GM19463 (cell line): ENCODE results near the gene TSPAN4.

Source experiments
- ATAC-seq: cut with Tn5 transposase; IDR thresholded peaks from one replicate; pipeline ENCODE4 v1.9.1; 2021; ENCODE audit warnings: mild to moderate bottlenecking, moderate library complexity; ENCODE audit not compliant: unreplicated experiment

The TSPAN4 gene

DNA sequence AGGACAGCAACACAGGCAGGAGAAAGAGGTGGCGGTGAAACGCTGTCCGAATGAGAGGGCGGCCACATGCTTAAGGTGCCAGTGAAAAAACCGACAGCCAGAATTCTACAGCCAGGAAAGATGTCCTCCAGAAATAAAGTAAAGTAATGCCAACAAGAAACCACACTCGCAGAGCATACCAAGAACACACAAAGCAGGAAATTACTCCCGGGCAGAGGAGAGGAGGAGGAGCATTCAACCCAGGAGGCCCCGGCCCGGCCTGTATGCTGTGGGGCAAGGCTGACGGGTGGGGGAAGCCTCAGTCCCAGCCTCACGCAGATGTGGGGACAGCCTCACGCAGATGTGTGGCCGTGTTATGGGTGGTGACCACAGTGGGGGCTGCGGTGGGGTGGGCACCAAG, 39.9 kb downstream of the TSPAN4 start:
- no peak for ATAC-seq

- no peak for ATAC-seq
Observed at GRCh38 chr11:883527-883926, 40.9 kb downstream of the TSPAN4 start.

DNA sequence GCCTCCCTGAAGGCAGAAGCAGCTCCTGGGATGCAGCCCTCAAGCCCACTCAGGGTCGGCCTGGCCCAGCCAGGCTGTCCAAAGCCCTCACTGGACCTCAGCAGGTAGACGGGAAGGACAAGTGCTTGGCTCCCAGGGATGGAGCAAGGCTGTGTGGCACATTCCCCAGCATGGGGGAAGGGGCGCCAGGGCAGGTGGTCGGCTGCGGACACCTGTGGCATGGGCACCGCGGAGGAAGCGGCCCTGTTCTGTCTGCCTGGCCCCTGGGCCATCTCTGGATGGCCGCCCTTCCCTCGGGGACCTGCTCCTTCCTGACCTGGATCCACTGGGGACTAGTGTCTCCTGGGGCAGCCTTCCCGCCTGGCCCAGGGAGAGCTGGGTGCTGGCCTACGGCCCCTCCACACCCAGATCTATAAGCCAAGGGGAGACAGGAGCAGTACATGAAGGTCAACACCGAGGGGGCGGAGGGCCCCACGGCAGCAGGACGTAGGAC, 42.0 kb downstream of the TSPAN4 start:
- no peak for ATAC-seq

DNA sequence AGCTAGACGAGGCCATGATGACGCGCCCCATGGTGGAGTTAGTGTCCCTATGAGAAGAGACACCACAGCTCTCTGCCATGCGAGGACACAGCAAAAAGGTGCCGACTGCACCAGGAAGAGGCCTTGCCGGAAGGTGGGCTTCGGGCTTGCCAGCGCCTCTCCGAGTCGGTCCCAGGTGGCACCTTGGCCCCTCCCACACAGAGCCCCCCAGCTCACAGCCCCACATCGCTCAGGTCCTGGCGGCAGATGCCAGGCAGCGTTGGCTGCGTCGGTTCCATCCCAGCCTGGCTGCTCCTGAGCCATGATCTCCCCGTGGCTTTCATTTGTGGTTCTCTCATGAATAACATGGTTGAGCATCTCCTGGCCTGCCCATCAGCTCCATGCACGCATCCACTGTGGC, 43.9 kb downstream of the TSPAN4 start:
- ATAC-seq: no peak

DNA sequence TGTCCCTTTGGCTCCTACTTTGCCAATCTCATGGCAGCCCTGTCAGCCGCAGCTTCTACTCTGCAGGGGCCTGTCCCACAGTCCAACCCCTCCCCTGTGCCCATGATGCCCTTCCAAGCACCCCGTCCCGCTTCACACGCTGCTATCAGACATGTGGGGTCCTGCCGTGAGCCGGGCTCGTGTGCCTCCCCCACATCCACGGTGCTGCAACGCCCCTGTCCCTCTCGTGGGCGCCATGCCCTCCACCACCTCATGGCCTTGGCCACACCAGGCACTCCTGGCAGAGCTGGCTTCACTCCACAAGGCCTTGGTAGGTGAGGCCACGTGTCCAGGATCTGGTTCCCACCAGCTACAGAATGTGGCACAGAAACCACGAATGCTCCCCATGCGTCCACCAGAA, 44.9 kb downstream of the TSPAN4 start:
- ATAC-seq: no peak

- no peak for ATAC-seq
Observed at GRCh38 chr11:888310-889212, 45.9 kb downstream of the TSPAN4 start.

DNA sequence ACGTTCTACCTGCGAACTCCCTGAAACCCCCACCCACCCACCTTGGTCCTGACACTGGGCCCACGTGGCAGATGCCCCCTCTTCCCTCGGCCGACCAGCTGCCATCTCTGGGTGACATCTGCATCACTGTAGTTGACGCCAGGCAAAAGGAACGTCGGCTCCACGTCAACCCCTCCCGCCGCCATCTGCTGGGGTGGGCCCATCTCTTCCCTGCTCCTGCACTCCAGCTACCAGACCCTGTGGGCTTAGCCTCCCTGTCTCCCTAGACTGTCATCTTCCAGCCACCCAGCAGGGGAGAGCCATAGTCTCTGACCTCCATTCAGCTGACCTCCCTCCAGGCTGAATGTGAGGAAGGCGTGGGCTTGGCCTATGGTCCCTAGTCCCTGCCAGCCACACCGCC, 46.6 kb downstream of the TSPAN4 start:
- no peak for ATAC-seq

DNA sequence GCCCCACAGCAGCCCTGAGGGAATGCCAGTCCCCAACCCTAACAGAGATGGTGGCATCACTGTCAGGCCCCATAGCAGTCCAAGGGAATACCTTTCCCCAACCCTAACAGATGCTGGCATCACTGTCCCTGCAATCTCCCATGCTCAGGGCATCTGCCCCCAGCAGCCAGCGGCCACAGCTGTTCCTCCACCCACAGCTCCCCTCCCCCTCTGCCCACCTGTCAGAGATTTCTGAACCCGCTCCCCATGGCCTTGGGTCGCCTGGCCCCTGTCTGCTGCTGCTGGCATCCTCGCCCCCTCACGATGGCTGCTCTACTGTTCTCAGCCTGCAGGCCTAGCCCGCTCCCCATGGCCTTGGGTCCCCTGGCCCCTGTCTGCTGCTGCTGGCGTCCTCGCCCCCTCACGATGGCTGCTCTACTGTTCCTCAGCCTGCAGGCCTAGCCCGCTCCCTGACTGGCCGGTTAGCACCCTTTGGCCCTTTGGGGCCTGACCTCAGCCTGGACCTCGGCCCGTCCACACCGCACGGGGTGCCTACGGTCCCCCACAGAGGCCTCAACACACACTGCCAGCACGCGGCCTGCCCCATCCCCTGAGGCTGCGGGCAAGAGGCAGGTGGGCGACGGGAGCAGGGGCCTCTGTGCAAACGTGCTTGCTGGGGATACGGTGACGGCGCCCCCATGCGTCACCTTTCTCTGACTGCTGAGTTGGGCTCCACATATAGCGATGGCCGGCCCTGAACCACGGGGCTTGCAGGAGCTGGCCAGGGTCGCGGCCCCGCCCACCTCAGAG, 47.2 kb downstream of the TSPAN4 start:
- ATAC-seq: no peak

GRCh38 chr11:890794-891540, 48.3 kb downstream of the TSPAN4 start:
- ATAC-seq: no peak

- no peak for ATAC-seq
Observed at GRCh38 chr11:893008-893654, 50.5 kb downstream of the TSPAN4 start.

GRCh38 chr11:894575-895201, 52.0 kb downstream of the TSPAN4 start:
- ATAC-seq: no peak

GRCh38 chr11:895331-896110, 52.9 kb downstream of the TSPAN4 start:
- no peak for ATAC-seq

GRCh38 chr11:897253-898142, 54.8 kb downstream of the TSPAN4 start:
- no peak for ATAC-seq

GRCh38 chr11:898143-898511, 55.5 kb downstream of the TSPAN4 start:
- no peak for ATAC-seq

- ATAC-seq: no peak
Observed at GRCh38 chr11:898540-899190, 56.0 kb downstream of the TSPAN4 start.

DNA sequence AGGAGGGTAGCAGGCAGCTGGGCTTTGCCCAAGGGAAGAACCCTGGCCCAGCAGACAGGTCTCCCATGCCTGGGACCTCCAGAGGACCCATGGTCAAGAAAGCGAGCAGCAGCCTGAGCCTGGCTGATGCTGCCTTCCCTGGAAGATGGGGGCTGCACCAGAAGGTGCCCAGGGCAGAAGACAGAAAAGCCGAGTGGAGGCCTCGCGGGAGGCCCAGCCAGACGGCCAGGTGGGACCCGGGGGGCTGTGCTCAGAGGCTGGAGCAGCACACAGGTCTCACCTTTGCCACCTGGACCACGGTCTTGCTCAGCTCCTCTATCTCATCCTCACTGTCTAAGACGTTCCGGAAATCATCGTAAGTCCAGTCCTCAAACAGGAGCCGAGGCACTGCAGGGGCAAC, 57.1 kb downstream of the TSPAN4 start:
- ATAC-seq: no peak

- ATAC-seq: no peak
Observed at GRCh38 chr11:900545-900944, 57.9 kb downstream of the TSPAN4 start.

GRCh38 chr11:901452-902061, 58.9 kb downstream of the TSPAN4 start:
- ATAC-seq: no peak
